HG03432 (cell line): ENCODE results near the gene NAT8L.

Source experiments
- ATAC-seq: cut with Tn5 transposase; IDR thresholded peaks from one replicate; pipeline ENCODE4 v1.9.1; 2021; ENCODE audit warnings: mild to moderate bottlenecking, moderate library complexity; ENCODE audit not compliant: unreplicated experiment

Gene NAT8L

DNA sequence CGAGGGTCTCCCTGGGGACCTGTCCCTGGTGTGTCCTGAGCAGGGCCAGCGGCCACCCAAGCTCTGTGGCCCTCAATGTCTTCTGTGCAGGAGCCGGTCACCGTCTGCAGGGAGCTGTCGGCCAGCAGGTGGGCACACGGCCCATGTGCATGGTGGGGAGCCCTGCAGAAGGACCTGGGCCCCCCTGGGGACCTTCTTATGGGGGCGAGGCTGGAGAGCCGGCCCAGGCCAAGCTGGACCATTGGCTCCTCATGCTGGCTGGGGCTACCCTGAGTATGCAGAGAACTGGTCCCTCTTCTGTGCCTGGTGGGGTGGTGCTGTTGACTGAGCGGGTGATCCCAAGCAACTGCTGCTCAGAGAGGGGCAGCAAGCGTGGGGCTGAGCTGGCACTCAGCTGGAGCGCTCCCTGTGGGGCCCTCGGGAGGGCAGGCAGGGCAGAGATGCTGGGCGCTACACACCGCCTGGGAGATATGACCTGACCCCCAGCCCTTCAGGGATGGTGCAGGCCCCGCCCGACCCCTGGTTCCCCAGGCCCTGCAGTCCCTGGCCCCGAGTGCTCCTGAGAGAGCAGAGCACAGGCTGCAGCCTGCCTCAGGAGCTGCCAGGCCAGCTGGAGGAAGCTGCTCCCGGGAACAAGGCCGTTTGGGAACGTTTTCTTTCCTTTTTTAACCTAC lies 14.8 kb downstream of the NAT8L start:
- no peak for ATAC-seq

DNA sequence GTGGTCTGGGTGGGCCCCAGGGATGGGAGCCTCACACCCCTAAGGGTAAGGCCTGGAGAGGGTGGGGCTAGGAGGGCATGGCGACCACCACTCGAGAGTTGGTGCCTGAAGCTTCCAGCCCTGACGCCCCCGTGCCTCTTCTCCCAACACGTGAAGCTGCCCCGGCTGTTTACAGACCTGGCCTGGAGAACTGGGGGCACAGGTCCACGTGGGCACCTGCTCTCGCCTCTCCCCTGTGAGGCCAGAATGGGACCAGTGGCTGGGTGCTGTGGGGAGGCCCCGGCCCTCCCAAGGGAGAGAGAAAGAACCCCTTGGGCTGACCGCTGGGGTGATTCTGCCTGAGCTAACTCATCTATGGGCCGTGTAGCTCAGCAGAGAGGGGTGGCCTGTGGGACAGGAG lies 15.5 kb downstream of the NAT8L start:
- ATAC-seq, result no peak

DNA sequence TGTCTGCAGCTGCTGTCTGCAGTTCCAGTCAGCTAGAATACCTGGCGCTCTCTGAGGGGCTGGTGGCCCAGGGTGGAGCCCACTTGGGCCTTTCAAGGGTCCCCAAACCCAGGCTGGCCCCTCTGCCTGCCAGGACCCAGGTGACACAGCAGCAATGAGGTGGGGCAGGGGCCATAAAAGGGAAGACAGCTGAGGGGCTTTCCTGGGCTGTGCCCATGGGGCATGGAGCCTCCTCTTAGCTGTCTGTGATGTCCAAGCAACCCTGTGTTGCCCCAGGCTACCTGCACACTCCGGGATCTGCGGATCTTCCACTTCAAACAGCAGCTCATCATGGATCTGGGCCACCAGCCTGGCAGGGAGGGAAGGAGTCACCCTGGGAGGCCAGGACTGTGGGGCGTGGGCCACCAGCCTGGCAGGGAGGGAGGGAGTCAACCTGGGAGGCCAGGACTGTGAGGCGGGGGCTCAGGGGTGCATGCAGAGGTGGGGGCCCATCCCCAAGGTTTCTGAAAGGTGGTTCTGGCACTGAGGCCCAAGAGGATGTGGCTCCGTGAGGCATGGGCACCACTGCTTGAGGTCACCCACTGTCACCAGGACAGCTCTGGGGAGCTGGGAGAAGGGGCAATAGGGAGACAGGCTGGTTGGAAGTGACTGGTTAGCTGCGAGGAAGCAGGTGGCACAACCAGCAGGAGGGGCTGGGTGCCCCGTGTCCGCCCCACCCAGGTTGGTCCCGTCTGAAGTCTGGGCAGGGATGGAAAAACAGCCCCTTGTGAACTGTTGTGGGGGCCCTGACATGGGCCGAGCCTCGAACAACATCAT lies 16.3 kb downstream of the NAT8L start:
- no peak for ATAC-seq

DNA sequence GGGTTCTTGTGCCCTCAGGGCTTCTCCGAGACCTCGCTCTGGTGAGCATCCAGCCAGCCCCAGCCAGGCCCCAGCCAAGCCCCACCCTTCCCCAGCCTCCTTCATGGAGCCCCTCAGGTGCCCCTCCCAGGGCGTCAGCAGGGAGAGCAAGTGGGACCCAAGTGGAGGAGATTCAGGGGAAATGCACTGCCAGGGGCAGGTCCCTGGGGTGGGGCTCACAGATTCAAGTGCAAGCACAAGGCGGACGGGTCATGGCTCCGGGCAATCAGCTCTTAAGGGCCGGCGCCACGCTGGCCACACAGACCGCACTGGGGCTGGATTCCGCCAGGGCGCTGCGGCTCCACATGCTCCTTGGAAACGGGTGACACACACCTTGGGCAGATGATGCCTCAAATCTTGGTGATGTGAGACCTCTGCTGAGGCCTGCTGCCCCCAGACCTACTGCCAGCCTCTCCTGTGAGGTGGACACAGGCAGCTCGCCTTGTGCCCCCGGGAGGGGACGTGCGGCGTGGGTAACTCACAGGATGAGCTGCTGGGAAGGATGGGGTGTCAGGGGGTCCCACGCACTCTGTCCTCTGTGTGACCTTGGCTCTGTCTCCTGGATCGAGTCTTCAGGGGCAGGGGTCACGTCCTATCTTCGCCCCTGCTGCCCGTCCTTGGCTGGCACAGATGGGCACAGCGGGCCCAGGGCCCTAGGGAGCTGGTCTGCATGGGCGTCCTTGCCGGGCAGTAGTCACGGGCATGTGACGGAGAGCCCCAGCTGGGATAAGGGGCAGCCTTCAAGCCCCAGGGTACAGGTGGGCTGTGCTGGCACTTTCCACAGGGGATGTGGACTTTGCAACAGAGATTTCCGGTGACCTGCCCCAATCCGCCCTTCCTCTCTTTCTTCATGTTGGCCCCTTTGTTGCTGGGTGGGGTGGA lies 17.1 kb downstream of the NAT8L start:
- no peak for ATAC-seq

DNA sequence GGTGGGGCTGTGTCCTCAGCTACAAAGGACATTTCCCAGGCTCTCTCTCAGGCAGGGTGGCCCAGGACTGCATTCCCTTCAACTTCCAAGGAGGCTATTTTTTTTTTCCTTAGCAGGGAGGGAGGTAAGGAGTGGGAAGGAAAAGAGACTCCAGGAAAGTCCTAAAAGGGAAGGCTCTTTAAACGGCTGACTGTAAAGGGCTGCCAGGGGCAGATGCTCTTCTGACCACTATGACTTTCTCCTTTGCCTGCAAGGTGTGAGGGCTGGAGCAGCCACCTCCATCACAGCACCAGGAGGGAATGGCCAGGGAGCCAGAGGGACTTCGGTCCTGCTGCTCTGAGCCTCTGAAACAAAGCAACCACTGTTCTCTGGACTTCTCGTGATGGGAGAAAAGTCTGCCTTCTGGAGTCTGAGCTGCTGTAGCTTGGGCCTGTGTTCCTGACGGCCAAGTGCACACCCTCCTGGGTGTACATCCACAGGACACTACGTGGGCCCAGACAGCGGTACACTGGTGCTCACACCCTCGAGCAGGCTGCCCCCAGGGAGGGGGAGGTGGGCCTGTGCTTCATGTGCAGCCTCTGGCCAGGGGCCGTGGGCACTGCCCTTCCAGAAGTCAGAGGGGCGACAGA lies 17.9 kb downstream of the NAT8L start:
- no peak for ATAC-seq

DNA sequence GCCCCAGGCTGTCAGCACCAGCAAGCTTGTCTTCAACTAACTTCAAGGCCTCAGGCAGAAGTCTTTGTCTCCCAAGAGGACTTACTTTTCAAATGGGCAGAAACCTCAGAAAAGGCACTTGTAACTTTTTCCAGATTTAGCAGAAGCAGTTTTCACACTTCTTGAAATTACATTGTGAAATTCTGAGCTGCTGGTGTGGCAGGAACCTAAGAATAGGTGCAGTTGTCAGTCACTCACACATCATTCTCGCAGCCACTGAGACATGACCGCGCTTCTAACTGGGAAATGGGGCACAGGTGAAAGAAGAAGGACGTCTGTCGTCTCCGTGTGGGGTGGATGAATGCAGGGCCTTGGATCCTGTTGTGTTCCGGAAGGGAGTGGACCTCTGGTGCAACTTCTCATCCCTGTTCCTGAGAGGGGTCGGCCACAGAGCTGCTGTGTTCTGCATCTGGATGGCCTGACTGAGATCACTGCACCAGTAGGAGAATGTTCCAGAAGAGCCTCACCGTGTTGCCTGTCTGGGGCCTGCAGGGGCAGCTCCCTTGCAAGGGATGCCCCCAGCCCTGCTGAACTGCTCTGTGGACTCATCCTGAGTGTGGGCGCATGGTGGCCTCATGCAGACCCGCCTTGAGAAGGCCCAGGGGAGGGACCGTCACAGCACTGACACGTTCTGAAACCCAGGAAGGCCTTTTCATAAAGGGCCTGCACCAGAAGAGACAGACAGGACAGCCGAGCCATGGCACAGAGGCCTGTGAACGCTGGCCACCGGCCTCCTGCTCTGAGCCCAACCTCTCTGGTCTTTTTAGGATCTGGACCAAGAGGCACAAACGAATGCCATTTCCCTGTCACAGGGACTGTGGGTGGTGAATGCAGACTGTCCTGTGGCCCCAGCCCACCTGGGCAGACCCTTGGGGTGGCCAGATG lies 18.7 kb downstream of the NAT8L start:
- no peak for ATAC-seq

DNA sequence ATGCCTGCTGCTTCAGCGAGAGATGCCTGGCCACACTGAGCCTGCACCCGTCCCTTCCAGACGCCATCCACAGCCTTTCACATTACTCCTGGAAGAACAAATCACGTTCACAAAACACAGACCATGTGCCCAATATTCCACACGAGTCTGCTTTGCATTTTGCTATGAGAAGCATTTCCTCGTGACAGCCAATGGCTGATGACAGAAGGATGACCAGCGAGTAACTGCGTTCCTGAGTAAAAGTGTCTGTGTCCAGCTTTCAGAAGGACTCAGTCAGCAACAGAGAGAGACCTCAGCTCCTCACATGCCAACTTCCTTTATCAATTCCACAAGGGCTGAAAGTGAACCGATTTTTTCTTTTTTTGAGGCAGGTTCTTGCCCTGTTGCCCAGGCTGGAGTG lies 19.5 kb downstream of the NAT8L start:
- ATAC-seq, result no peak

DNA sequence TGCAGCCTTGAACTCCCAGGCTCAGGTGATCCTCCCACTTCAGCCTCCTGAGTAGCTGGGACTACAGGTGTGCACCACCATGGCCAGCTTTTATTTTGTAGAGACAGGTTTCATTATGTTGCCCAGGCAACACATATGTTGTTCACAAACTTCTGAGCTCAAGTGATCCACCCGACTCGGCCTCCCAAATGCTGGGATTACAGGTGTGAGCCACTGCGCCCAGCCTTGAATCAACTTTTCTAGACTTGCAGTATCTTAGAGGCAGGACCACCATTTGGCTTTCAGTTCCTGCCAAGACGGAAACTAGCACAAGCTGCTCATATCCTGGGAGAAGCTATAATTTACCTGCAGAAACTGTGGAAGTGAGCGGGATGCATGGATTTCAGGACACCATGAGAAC lies 19.9 kb downstream of the NAT8L start:
- no peak for ATAC-seq

DNA sequence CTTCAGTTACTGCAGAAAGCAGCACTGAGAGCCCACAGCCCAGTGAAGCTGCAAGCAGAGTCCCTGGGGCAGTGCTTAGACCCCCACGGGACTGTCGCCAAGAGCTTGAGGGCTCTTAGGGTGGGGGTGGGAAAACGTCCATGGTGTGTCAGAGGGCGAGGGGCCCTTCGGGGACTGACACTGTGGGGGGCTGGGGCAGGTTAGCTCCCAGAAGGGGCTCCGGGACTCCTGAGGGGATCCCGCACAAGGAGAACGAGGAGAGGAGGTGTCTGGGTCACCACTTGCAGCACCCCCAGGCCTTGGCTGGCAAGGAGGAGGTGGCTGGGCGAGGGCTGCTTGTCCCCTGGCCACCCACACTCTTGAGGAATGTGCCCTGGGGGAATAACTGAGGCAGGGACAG lies 20.8 kb downstream of the NAT8L start:
- ATAC-seq, result no peak

DNA sequence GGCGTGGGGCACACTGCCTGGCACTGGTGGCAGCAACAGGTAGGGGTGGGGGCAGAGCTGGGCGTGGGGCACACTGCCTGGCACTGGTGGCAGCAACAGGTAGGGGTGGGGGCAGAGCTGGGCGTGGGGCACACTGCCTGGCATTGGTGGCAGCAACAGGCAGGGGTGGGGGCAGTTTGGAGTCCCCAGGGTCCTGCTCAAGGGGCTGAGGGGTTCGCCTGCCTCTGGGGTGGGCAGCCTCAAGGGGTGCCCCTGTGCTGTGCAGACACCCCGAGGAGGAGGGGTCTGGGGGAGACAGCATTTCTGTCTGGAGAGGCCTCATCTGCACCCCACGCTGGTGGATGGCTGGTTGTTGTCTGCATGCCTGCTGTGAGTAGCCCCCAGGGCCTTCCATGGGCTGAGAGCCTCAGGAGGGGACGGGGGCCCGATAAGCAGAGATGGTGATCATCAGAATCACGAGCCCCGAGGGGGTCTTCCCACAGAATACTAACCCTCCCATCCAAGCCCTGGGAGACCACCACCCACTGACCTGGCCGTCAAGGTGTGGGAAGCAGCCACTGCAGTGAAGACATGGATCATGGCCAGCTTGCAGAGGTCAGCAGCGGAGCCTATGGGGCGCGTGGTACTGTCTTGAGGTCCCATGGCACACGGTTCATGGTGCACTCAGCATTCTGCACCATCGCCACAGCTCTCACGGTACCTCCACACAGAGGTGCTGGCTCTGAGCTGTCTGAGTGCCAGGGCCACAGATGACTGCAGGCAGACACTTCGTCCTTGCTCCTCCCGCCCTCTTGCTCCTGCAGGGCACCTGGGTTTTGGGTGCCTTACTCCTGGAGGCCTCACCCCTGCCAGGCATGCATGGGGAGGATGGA lies 21.5 kb downstream of the NAT8L start:
- ATAC-seq, result no peak

DNA sequence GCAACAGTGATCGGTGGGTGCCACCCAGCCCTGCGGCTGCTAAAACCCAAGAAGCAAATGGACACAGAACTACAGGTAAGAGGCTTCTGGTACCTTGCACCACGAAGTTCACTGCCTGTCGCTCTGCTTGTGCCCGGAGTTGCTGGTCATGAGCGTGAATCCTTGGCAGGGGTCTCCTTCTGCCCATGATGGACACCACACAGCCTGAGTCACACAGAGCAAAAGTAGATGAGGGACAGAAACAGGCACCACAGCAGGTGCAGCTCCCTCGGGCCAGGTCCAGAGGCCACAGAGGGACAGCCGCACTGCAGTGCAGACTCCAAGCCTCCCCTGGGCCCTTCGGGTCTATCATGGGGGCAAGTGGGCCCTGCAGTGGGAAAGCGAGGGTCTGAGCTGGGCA lies 22.4 kb downstream of the NAT8L start:
- no peak for ATAC-seq

DNA sequence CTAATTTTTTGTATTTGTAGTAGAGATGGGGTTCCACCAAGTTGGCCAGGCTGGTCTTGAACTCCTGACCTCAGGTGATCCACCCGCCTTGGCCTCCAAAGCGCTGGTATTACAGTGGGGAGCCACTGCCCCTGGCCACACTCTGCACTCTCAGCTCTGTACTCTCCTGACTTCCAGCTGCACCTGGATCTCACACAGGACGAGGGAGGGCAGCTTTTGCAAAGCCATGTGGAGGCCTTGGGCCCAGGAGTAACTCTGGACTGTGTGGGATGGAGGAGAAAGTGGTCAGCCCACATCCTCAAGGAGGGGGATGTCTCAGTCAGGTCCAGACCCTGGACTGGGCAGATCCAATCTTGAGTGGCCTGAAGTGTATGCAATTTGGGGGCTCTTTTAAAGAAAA lies 23.0 kb downstream of the NAT8L start:
- no peak for ATAC-seq

DNA sequence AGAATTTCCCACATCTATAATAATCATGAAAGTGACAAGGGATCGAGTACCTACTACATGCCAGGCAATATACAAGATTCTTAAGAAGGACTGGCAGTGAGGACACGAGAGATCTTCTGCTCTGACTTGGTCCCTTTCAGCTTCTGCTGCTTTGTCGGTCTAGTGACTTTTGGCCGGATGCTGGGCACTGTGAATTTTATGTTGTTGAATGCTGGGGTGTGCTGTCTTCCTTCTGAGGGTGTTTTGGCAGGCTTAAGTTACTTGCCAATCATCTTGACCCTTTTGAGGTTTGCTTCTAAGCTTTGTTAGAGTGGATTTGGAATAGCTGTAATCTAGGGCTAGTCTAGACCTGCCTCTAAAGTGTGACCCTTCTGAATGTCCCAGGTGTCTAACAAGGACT lies 23.5 kb downstream of the NAT8L start:
- no peak for ATAC-seq

DNA sequence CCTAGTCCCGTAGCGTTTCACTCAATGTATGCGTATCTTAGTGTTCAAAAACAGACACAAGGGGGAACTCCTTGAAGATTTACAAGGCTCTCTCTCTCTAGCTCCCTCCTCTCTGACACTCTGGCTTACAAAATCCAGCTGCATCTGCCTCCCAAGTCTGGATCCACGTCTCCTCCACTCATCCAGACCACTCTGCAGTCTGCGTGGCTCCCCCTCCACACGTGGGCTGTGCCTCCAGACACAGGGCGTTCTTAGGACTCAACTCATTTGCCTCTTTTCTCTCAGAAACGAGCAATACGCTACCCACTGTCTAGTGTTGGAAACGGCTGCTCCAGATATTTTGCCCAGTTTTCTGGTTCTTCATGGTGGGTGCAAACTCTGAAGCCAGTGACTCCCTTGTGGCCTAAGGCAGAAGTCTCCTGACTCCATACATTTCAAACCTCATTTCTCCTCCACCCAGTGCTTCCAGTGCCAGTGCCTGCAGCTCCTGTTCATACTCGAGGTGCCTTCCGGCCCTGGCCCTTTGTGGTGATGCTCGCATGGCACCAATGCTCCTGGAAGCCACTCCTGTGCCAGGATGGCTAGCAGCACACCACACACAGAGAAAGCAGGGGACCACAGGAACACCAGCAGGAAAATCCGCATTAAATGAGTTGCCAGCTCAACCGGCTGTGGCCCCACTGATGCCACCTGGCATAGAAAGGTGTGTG lies 24.1 kb downstream of the NAT8L start:
- ATAC-seq, result no peak

DNA sequence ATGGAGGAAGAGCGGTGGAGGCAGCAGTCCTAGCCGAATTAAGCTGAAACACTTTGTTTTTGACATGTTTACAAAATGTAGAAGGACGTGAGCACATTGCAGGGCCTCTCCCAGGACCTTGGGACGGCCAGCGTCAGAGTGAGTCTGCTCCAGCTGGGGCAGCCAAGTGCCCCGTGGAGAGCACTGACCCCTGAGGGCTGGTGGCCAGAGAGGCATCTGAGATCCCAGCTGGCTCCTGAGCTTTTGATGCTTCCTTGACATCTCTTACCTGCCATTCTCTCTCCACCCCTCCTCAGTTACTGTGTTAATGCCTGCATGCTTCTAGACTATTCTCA lies 24.7 kb downstream of the NAT8L start:
- ATAC-seq, result no peak

DNA sequence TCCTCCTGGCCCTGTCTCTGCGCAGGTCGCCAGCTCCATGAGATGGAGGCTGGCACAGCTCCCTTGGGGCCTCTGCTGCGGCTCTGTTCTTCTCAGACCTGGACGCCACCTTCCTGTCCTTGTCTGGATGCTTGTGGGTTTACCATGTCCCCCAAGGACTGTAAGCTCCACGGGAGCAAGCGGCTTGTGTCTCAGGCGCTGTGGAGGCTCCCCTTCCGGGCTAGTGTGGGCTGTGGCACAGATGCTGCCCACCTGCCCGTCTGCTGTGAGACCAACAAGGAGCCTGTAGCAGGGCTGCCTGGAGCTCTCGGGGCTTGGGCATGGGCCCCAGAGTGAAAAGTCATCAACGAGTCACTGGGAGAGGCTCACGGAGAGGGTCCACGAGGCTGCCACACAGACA lies 25.2 kb downstream of the NAT8L start:
- ATAC-seq, result no peak

DNA sequence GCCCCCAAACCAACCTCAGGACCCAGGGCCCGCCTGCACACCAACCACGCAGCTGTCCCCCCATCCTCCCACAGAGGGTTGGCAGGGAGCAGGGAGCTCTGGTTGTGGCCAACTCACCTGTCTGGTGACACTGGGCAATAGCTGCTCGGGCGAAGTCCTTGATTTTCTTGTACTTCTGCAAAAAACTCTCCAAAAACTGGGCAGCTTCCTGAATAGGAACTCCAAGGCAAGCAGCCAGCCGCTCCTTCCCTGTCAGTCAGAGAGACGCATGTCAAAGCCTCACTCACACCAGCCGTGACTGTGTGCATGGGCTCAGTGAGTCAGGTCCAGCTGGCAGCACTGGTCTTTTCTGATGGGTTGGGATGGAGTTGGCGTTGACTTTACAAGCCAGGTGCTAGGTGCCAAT lies 26.4 kb downstream of the NAT8L start:
- ATAC-seq, result no peak

DNA sequence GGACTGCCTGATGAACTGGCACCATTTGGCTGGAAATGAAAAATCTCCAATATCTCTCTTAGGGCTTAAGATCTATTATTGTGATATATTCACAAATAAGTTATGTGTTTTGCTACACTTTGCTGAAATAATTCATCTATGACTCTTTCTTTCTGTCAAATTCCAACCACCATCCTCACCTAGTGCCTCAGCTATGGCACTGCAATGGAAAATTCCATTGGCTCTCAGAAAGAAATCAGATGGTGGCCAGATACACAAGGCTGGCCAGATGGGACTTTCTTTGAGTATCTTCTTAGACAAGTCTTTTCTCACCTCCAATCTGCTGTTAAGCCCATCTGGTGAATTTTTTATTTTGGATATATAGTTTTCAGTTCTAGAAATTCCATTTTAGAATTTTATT lies 28.0 kb downstream of the NAT8L start:
- ATAC-seq, result no peak

DNA sequence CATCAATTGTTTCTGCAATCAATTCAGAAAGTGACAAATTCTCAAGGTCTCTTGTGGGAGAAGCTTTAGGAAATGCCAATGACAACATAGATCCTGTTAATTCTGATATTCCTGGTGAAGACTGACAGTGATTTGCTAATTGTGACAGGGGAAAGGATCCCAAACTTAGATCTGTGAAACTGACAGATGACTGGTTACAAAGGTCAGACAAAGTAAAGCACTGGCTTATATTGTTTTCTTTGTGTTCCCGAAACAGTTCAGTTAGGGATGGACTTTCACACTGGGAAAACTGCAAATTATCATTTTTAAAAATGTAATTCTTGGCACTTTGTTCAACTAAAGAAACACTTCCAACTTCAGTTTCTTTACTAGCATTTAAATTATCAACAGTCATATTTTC lies 30.1 kb downstream of the NAT8L start:
- no peak for ATAC-seq
